Endothelial cell of umbilical vein (primary cell): ENCODE results near the gene PIGQ. TPM values are rescaled to one million over a fixed set of nuclear protein-coding genes. Genes with fewer than 3 reads are reported as not detected.

Experiments
- BruUV-seq: library from RNA; stranded (reverse); fragments of 400-500 nt; replicated peaks from 2 replicates; lab custom pipeline; 2021; lab: Mats Ljungman, UMichigan
- CTCF ChIA-PET: fragments of 300-600, 350-600 bp; sonication (Branson Sonifier 250); formaldehyde crosslinking; loops from one replicate; lab custom pipeline; 2021; ENCODE audit warnings: antibody characterized with exemption, inconsistent platforms; lab: Charles Lee
- POLR2A ChIA-PET: fragments of 300-600, 350-600 bp; sonication (Branson Sonifier 250); formaldehyde crosslinking; loops from one replicate; lab custom pipeline; 2021; ENCODE audit warnings: antibody characterized with exemption, inconsistent platforms; lab: Charles Lee
- DNase-seq: peaks from one replicate; pipeline ENCODE4 v3.0.0-alpha.2; 2011; ENCODE audit warnings: low read depth, low spot score
- FAIRE-seq: peaks from 2 replicates; lab custom pipeline; 2011; peaks lifted over from hg19 to GRCh38; lab: Jason Lieb, UNC
- H2AFZ ChIP-seq: 2 replicates; pipeline ENCODE4 v1.6.0; 2012; ENCODE audit warnings: low read depth, low read length, control low read depth, inconsistent platforms
- H3K27ac ChIP-seq: 2 replicates; pipeline ENCODE4 v1.5.1; 2011; ENCODE audit warnings: low read depth, mild to moderate bottlenecking, control low read depth, low read length, moderate library complexity; ENCODE audit not compliant: insufficient read depth
- H3K27me3 ChIP-seq, 2 experiments: 2 replicates each; pipeline versions ENCODE4 v1.6.0 to v1.6.1; 2011; ENCODE audit warnings: low read length in 2 of 2, mixed read lengths in 1 of 2; ENCODE audit not compliant: control insufficient read depth in 2 of 2, insufficient read depth in 2 of 2
- H3K36me3 ChIP-seq, 2 experiments: 2 replicates in 1 of 2; 3 replicates in 1 of 2; pipeline ENCODE4 v1.5.1; 2011; ENCODE audit warnings: low read length in 2 of 2, mild to moderate bottlenecking in 1 of 2, moderate library complexity in 1 of 2; ENCODE audit not compliant: control insufficient read depth in 2 of 2, insufficient read depth in 2 of 2; ENCODE audit errors: extremely low read depth in 1 of 2
- H3K4me1 ChIP-seq: 3 replicates; pipeline ENCODE4 v1.5.1; 2011; ENCODE audit warnings: mild to moderate bottlenecking, low read length; ENCODE audit not compliant: control insufficient read depth, insufficient read depth; ENCODE audit errors: extremely low read depth
- H3K4me2 ChIP-seq: 2 replicates; pipeline ENCODE4 v1.6.1; 2011; ENCODE audit warnings: low read length, control low read depth, mixed read lengths; ENCODE audit not compliant: insufficient read depth
- H3K4me3 ChIP-seq, 3 experiments: fragments of 200-600 bp in 1 of 3; sonication (generic), shearing (Covaris generic) in 1 of 3; replicated peaks in 1 of 3; 2 replicates each; pipeline ENCODE4 v1.5.1; 2011 to 2016; ENCODE audit warnings: control low read depth in 3 of 3, low read length in 3 of 3, mild to moderate bottlenecking in 2 of 3, inconsistent platforms in 1 of 3, low read depth in 1 of 3, moderate library complexity in 1 of 3; ENCODE audit not compliant: insufficient read depth in 1 of 3
- H3K79me2 ChIP-seq: 2 replicates; pipeline ENCODE4 v1.6.0; 2012; ENCODE audit warnings: low read length, inconsistent platforms; ENCODE audit not compliant: control insufficient read depth, insufficient read depth
- H3K9ac ChIP-seq: replicated peaks from 2 replicates; pipeline ENCODE3; 2011; ENCODE audit warnings: low read length, control low read depth; ENCODE audit not compliant: insufficient read depth; ENCODE audit errors: extremely low read depth
- H3K9me1 ChIP-seq: replicated peaks from 3 replicates; pipeline ENCODE4 v1.6.0; 2011; ENCODE audit warnings: mild to moderate bottlenecking, low read length; ENCODE audit not compliant: control insufficient read depth, insufficient read depth; ENCODE audit errors: extremely low read depth
- H3K9me3 ChIP-seq: replicated peaks from 2 replicates; pipeline ENCODE4 v1.5.1; 2012; ENCODE audit warnings: low read length, inconsistent platforms; ENCODE audit not compliant: control insufficient read depth, insufficient read depth
- H4K20me1 ChIP-seq: replicated peaks from 2 replicates; pipeline ENCODE3; 2011; ENCODE audit warnings: mild to moderate bottlenecking, low read length; ENCODE audit not compliant: control insufficient read depth, insufficient read depth; ENCODE audit errors: extremely low read depth
- CTCF ChIP-seq, 2 donors: IDR thresholded peaks; 1 replicate in 1 of 2; 2 replicates in 1 of 2; pipeline ENCODE4 v1.5.1; 2011; ENCODE audit warnings: low read length in 2 of 2, mild to moderate bottlenecking in 2 of 2, moderate library complexity in 2 of 2, control low read depth in 1 of 2, inconsistent platforms in 1 of 2, low read depth in 1 of 2; ENCODE audit not compliant: insufficient read depth in 1 of 2; ENCODE audit errors: extremely low read depth in 1 of 2
- EZH2 ChIP-seq: IDR thresholded peaks from 2 replicates; pipeline ENCODE4 v1.6.1; 2012; ENCODE audit warnings: borderline replicate concordance, low read depth, mild to moderate bottlenecking, moderate library complexity, low read length, inconsistent platforms; ENCODE audit not compliant: severe bottlenecking
- FOS ChIP-seq: IDR thresholded peaks from 2 replicates; pipeline ENCODE4 v1.6.1; 2011; ENCODE audit warnings: mild to moderate bottlenecking, low read length, moderate library complexity, borderline replicate concordance; ENCODE audit not compliant: insufficient read depth
- GATA2 ChIP-seq: IDR thresholded peaks from 2 replicates; pipeline ENCODE4 v1.7.0; 2011; ENCODE audit warnings: low read depth, mild to moderate bottlenecking, moderate library complexity, mixed read lengths, low read length; ENCODE audit not compliant: insufficient read length, insufficient read depth
- JUN ChIP-seq: IDR thresholded peaks from 2 replicates; pipeline ENCODE4 v1.6.1; 2011; ENCODE audit warnings: borderline replicate concordance, low read depth; ENCODE audit not compliant: insufficient read length, insufficient read depth
- MAX ChIP-seq: IDR thresholded peaks from 2 replicates; pipeline ENCODE4 v1.6.1; 2011; ENCODE audit not compliant: insufficient read depth, insufficient read length
- MYC ChIP-seq: IDR thresholded peaks from one replicate; pipeline ENCODE4 v1.6.1; 2011; ENCODE audit warnings: mild to moderate bottlenecking, low read depth, low read length
- POLR2A ChIP-seq: IDR thresholded peaks from 2 replicates; pipeline ENCODE4 v1.6.1; 2012; ENCODE audit warnings: low read depth, mild to moderate bottlenecking, control low read depth, low read length
- POLR2AphosphoS5 ChIP-seq: IDR thresholded peaks from 2 replicates; pipeline ENCODE4 v1.6.1; 2012; ENCODE audit warnings: low read depth, mild to moderate bottlenecking, control low read depth, low read length, moderate library complexity; ENCODE audit not compliant: insufficient read depth
- dilution Hi-C: fragments of 300-500 bp; cut with MboI; formaldehyde crosslinking; loops from one replicate; pipeline ENCODE4 v1.15.0; 2019; ENCODE audit warnings: low sequenced_read_pairs; ENCODE audit not compliant: extremely low pct_ligation_motif_present
- intact Hi-C: fragments of 100-400 bp; cut with micrococcal nuclease; formaldehyde crosslinking; loops from one replicate; pipeline ENCODE4 v1.10.0; 2022
- polyA plus RNA-seq, 4 experiments: library from polyadenylated mRNA; depleted of rRNA in 3 of 4; stranded (reverse) in 3 of 4; unstranded in 1 of 4; fragments of >200 nt; gene quantifications; 2 replicates each; pipeline versions ENCODE4 v1.2.1 to v1.2.3, GENCODE V29; 2011 to 2012; ENCODE audit warnings: missing spikeins in 1 of 4
- total RNA-seq: library from RNA; stranded (reverse); gene quantifications from 2 replicates; pipeline ENCODE4 v1.2.3, GENCODE V29; 2021

The PIGQ gene
- total and polyA plus RNA-seq, 2 donors (not counting 3 experiments of a cell fraction or from before 2014, with no cell fraction given): 66.9 to 67.7 TPM

DNA sequence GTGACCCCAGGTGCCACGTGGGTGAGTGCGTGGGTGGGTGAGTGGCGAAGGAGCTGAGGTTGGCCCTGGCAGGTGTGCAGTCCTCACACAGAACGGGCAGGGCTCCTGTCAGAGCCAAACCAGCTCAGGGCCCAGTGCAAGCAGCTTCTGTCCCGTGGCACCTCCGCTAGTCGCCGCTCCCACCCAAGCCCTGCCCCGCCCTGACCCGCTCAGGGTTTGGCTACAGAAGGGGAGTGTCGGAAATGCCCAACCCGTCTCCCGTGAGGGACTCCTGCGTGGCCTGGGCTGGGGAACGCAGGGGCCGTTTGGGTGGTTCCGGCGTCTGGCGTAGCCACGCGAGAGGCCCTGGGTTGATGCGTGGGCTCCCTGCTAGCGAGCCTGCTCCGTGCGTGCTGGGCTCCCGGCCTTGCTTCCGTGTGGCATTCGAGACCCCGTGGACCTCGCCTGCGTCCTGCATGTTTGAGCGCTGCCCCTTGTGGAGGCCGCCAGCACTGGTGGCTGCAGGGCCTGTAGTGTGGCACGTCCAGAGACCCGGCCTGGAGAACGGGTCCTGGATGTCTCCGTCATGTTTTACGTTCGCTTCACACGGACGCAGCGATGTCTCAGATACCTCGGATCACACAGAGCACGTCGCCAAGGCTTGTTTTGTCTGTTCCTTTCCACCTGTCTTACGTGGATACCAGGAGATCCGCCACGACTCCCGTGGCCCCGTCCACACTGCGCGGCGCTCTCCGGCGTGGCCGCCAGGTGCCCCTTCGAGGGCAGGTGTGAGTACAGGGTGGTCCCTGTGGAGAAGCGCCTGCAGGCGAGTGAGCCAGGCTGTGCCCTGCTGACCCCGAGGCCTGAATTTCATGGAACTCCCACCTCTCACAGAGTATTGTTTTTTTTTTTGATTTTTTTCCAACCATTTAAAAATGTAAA, 32.1 kb upstream of the PIGQ start:
- DNase-seq: no peak
- no peak overlapping the region for H3K27ac ChIP-seq
- intact Hi-C loops (no loop called here), dilution Hi-C loops (no loop called here)
- CTCF ChIA-PET: no interaction called here
- H3K4me1 ChIP-seq: no peaks in the 10 kb centered on the region
- H3K4me3 ChIP-seq: no peak overlapping the region
- FAIRE-seq: no peak
- H4K20me1 ChIP-seq: no peaks in the 10 kb centered on the region
- H3K9me1 ChIP-seq: no peaks in the 10 kb centered on the region
- no peak overlapping the region for H2AFZ ChIP-seq
- no peak overlapping the region for H3K9ac ChIP-seq
- peak in 1 of 2 donors; percentile 13 for TF ChIP-seq CTCF (IDR thresholded peaks at IDR 0.05; ENCODE audit: extremely low read depth in 1 of 2, insufficient read depth in 1 of 2, low read depth in 1 of 2, low read length in 2 of 2)
- TF ChIP-seq EZH2: no peak
- peaks cover 0 to 3% of the 10 kb centered on the region in 2 experiments for H3K36me3 ChIP-seq
- H3K27me3 ChIP-seq: no peaks in the 10 kb centered on the region
- H3K79me2 ChIP-seq: peaks cover 86% of the 10 kb centered on the region
- H3K4me2 ChIP-seq: no peak overlapping the region
- BruUV-seq: no TSS peak
- no peaks in the 10 kb centered on the region for H3K9me3 ChIP-seq
- POLR2A ChIA-PET: no interaction called here

DNA sequence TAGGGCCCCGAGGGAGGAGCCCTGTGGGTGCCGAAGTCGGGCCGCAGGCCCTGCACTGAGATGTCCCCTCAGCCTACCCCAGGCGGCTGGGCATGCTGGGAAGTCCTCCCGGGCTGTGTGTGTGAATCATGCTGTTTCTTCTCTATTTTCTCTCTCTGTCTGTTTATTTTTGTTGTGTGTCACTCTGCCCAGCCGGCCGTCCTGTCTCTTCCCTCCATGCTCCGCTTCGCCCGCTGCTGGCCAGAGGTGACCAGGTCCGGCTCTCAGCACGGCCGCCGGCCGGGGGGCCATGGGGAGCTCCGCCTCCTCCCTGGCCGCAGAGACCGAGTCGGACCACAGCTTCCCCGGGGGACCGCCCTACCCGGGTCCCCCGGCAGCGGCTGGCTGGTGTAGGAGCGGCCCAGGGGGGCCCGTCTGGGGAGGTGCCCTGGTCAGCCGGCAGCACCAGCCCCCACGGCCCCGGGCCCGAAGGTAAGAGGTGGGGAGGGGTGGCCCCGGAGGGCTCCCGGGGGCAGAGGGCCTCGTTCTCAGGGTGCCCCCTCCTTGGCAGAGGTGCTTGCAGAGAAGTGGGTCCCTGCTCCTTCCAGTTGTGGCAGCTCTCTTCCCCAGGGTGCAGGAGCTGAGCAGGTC, 29.8 kb upstream of the PIGQ start:
- Histone ChIP-seq H3K27ac (no peak overlapping the region), H3K27me3 (no peaks in the 10 kb centered on the region), H3K4me3 (no peak overlapping the region), H2AFZ (no peak overlapping the region), H3K4me1 (no peaks in the 10 kb centered on the region), H3K79me2 (peaks cover 83% of the 10 kb centered on the region), H3K9me3 (no peaks in the 10 kb centered on the region), H4K20me1 (no peaks in the 10 kb centered on the region), H3K9ac (no peak overlapping the region), H3K4me2 (no peak overlapping the region), H3K9me1 (no peaks in the 10 kb centered on the region), H3K36me3 (peaks cover 0 to 1% of the 10 kb centered on the region in 2 experiments)
- ChIA-PET POLR2A (no interaction called here), CTCF (no interaction called here)
- dilution Hi-C loops: no loop called here
- DNase-seq (no peak), FAIRE-seq (no peak)
- TF ChIP-seq JUN (no peak), MYC (no peak), FOS (no peak), EZH2 (no peak), MAX (no peak), GATA2 (no peak), CTCF (IDR thresholded peaks at IDR 0.05; ENCODE audit: extremely low read depth in 1 of 2, insufficient read depth in 1 of 2, low read depth in 1 of 2, low read length in 2 of 2) (no peak), POLR2AphosphoS5 (no peak), POLR2A (no peak)
- intact Hi-C loops: no loop called here
- no TSS peak for BruUV-seq
